MM.1S (cell line): Measurements from ENCODE around the gene CAMK2A.

Experiments
- EZH2 ChIP-seq: fragments of 300-600 bp; sonication (generic); optimal IDR thresholded peaks from 2 replicates; pipeline ENCODE3; 2017; ENCODE audit warnings: low read depth, mild to moderate bottlenecking, antibody characterized with exemption, low read length, mixed read lengths
- TF ChIP-seq, protein P1 (sequence below): fragments of 300-600 bp; sonication (generic); IDR thresholded peaks from 2 replicates; pipeline ENCODE4 v1.5.1; 2016; ENCODE audit warnings: antibody characterized with exemption, low read length, mixed read lengths

DNA sequence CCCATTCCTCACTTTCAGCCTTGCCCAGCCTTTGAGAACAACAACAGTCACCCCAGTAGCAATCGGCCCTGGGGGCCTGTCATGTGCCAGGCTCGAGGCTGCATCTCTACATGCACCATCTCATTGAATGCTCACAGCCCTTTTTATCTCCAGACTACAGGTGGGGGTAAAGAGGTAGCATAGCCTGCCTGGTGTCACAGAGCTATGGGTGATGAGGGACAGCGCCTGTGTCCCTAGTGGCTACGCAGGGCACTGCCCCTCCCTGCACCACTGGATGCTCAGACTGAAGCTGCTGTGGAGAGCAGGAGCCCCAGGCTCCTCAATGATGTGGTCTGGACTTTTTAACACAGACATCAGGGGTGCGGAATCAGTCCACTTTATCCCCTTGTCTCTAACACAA is 2.8 kb downstream of the CAMK2A start:
- no peak for TF ChIP-seq EZH2
- TF ChIP-seq, protein P1, sequence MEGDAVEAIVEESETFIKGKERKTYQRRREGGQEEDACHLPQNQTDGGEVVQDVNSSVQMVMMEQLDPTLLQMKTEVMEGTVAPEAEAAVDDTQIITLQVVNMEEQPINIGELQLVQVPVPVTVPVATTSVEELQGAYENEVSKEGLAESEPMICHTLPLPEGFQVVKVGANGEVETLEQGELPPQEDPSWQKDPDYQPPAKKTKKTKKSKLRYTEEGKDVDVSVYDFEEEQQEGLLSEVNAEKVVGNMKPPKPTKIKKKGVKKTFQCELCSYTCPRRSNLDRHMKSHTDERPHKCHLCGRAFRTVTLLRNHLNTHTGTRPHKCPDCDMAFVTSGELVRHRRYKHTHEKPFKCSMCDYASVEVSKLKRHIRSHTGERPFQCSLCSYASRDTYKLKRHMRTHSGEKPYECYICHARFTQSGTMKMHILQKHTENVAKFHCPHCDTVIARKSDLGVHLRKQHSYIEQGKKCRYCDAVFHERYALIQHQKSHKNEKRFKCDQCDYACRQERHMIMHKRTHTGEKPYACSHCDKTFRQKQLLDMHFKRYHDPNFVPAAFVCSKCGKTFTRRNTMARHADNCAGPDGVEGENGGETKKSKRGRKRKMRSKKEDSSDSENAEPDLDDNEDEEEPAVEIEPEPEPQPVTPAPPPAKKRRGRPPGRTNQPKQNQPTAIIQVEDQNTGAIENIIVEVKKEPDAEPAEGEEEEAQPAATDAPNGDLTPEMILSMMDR, result peak; percentile 56
